Hematopoietic multipotent progenitor cell treated with erythropoietin and hydrocortisone succinate and interleukin-3 and kit ligand, for 17 days (in vitro differentiated cells): ENCODE results near the gene RIPOR2.
A peak's percentile ranks its signal among the peaks of the same experiment; 100 is the strongest.
"Not testable (repeated sequence)": the region's sequence is repeated elsewhere in the genome, so short reads cannot be mapped to it uniquely, and the experiment has no call there.

Experiments used
- DNase-seq: peaks from one replicate; pipeline ENCODE4 v3.0.0-alpha.2; 2015; ENCODE audit warnings: low spot score

Gene RIPOR2

GRCh38 chr6:24802271-24803059, 133.3 kb downstream of the RIPOR2 start:
- no peak for DNase-seq

GRCh38 chr6:24799541-24799915, 136.2 kb downstream of the RIPOR2 start:
- no peak for DNase-seq

DNA sequence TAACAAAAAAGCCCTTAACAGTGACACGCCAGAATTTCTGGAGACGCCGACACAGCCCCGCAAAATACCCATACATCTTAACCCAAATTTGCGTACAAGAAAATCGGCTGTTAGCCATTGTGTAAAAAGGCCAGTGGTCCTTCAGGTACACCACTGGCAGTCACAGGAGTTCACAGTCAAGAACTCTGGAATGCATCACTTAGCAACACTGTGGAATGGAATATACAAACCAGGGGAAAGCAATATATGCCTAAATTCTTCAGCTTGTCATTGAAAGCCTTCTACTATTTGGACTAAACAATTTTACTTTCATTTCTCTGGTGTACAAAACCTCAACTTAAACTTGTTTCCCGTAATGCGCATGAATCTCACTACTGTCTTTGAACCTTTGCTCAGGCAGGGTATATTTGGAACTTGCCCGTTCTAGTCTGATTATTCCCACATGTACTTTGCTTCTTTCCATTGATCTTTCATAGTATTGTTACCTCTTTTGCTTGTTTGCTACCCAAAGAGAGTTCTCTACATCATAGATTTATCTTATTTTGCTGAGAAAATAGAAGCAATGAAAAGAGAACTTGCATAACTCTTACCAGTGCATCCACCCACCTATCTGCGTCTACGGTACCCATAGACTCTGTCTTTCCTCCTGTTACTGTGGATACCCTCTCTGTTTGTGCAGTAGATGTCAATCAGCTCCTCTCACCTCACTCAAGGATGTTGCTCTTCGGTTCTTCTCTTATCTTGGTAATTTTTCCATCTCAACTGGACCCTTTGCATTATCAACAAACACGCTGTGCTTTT, 136.8 kb downstream of the RIPOR2 start, which contains the start of gene ARMH2:
Gene ARMH2, minus strand, starts transcription at position 178 of the 801 bp plus-strand sequence. Its CDS starts 60 bp downstream, at position 118.
- no peak for DNase-seq

GRCh38 chr6:24797596-24798216, 138.1 kb downstream of the RIPOR2 start:
- DNase-seq = no peak

GRCh38 chr6:24796616-24797290, 139.0 kb downstream of the RIPOR2 start:
- DNase-seq = no peak

DNA sequence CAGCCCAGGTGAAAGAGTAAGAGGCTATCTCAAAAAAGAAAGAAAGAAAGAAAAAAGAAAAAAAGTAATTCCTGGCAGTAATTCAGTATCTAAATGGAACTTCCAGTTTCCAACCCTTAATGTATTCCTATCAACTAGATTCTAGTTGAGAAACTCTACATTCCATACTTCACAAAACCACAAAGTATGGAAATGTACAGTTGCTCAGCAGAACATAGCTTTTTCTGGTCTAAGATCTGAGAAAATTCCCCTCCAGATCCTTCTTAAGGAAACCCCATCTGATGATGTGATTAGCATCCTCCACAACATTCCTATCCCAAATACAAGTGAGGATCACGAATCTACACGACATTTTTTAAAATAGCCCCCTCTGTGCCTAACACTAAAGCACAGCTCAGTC, 140.7 kb downstream of the RIPOR2 start:
- no peak for DNase-seq

DNA sequence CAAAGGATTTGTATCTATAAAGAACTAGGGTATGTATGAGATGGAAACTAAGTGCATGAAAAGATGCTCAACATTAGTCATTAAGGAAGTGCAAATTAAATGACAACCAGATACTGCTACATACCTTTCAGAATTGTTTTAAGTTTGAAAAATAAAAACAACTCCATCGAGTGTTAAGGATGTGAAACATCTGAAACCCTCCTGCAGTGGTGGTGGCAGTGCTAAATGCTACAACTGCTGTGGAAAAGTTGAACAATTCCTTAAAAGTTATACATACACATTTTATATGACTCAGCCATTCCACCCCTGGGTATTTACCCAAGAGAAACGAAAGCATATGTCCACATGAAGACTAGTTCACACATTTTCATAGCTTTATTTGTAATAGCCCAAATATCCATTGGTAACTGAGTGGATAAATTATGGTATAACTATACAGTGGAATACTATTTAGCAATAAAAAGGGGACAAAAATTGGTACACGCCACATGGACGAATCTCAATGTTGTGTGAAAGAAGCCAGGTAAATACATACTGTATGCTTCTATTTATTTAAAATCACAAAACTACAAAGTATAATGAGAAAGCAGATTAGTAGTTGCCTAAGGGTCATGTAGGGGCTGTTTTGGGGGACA, 147.6 kb downstream of the RIPOR2 start:
- no peak for DNase-seq

GRCh38 chr6:24780206-24780605, 155.6 kb downstream of the RIPOR2 start:
- DNase-seq = no peak

DNA sequence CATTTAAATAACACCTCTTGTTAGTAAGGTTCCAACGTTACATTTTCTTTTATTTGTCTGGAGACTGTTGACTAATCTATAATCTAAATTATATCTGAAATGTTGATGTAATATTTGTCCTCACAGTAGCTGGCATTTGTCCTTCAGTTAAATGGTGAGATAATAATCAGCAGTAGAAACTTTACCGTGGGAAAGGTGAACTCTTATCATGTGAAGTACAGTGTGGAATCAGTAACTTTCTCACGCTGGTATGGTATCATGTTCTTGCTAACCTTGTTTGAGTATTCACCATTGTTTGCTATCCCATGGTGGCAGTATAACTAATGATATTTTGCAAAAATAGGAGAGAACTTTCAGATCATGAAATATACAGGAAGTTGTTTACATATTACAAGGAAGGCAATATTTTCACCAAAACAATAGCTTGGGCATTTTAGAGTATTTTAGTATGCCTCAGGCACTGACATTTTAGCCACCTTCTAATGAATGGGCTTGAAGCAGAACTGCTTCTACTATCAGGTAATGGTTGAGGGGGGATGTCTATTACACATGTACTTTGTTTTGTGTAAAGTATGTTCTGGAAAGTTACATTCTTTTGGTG, 156.2 kb downstream of the RIPOR2 start:
- DNase-seq = no peak

DNA sequence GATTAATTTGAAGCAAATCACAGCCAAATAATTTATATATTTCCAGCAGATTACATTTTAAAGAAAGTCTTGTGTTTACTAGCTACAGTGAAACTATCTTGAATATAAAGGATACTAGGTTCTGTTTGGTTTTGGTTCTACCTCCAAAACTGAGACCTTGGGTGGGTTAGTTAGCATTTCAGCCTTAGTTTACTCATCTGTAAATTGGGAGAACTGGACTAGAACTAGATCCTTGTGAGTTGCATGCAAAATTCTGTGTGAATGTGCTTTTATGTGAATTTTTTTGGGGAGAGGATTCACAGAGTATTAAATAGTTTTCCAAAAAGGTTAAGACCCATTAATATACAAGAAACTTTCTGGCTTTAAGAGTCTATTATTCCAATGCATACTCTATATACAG, 156.9 kb downstream of the RIPOR2 start:
- DNase-seq = no peak

- DNase-seq = no peak
Observed at GRCh38 chr6:24778121-24778520, 157.6 kb downstream of the RIPOR2 start.

DNA sequence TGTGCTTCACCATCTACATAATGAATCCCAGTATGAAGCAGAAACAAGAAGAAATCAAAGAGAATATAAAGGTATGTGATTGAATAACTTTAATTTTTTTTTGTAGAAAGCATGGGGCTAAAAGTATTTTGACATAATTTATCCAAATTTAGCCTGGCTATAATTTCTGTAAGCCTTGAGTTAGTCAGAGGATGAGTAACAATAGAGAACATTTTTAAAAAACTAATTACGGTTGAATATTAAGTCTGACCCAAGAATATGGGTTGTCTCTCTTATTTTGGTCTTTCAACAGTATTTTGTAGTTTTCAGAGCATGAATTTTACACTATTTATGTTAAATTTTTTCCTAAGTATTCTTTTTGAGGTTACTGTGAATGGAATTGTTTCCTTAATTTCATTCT, 158.5 kb downstream of the RIPOR2 start:
- no peak for DNase-seq

GRCh38 chr6:24775520-24776058, 160.2 kb downstream of the RIPOR2 start:
- no peak for DNase-seq

GRCh38 chr6:24774696-24775519, 160.9 kb downstream of the RIPOR2 start, which contains the start of gene GMNN:
Gene GMNN, plus strand, starts transcription at chr6:24774937. Its CDS starts 2,310 bp downstream, at chr6:24777247.
- DNase-seq = peak; percentile 96

DNA sequence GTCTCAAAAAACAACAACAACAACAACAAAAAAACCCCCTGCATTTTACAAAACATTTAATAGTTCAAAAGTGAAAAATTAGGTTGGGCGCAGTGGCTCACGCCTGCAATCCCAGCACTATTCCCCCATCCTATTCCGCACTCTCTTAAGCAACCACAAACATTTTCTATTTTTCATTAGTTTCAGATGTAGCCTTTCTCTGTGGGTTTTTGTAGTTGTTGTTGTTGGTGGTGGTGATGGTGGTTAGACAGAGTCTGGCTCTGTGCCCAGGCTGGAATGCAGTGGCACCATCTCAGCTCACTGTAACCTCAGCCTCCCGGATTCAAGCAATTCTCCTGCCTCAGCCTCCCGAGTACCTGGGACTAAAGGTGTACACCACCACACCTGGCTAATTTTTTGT, 167.4 kb downstream of the RIPOR2 start:
- no peak for DNase-seq

- DNase-seq = peak; percentile 52
Observed at GRCh38 chr6:24766680-24767462, 168.9 kb downstream of the RIPOR2 start.

DNA sequence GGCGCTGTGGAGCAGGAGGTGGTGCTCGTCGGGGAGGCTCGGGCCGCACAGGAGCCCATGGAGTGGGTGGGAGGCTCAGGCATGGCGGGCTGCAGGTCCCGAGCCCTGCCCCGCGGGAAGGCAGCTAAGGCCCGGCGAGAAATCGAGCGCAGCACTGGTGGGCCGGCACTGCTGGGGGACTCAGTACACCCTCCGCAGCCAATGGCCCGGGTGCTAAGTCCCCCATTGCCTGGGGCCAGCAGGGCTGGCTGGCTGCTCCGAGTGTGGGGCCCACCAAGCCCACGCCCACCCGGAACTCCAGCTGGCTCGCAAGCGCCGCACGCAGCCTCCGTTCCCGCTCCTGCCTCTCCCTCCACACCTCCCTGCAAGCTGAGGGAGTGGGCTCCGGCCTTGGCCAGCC, 169.8 kb downstream of the RIPOR2 start:
- DNase-seq = not testable (repeated sequence)

DNA sequence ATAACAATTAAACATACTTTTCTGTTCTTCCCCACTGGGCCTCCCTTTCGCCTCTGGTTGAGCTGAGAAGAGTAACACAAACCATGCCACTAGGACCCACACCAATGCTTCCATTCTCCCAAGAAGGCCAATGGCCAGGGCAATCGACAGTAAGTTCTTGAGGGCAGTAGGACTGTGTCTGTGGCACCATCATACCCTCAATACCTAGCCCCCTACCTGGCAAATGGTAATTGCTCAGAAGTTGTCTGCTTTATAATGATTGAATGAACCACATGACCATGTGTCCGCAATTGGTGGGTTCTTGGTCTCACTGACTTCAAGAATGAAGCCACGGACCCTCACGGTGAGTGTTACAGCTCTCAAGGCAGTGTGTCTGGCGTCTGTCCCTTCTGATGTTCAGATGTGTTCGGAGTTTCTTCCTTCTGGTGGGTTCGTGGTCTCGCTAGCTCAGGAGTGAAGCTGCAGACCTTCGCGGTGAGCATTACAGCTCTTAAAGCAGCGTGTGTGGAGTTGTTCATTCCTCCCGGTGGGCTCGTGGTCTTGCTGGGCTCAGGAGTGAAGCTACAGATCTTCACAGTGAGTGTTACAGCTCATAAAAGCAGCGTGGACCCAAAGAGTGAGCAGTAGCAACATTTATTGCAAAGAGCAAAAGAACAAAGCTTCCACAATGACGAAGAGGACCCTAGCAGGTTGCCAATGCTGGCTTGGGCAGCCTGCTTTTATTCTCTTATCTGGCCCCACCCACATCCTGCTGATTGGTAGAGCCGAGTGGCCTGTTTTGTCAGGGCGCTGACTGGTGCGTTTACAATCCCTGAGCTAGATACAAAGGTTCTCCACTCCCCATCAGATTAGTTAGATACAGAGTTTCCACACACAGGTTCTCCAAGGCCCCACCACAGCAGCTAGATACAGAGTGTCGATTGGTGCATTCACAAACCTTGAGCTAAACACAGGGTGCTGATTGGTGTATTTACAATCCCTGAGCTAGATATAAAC, 170.6 kb downstream of the RIPOR2 start:
- not testable (repeated sequence) for DNase-seq
